Central memory CD8-positive, alpha-beta T cell (primary cell): ENCODE measurements around the gene SENP5.
"Not testable (repeated sequence)": the region's sequence is repeated elsewhere in the genome, so short reads cannot be mapped to it uniquely, and the experiment has no call there.

Source experiments
- ATAC-seq: fragments of 150-1000 bp; cut with Tn5 transposase; replicated peaks from 2 replicates; pipeline ENCODE4 v1.10.0; 2022; ENCODE audit warnings: mild to moderate bottlenecking, moderate FRiP score, moderate number of reproducible peaks; ENCODE audit not compliant: poor library complexity, severe bottlenecking; ENCODE audit errors: extremely low read depth
- DNase-seq, 2 donors: peaks; one replicate each; pipeline ENCODE4 v3.0.0; 2021; ENCODE audit warnings: low spot score in 2 of 2
- H3K27ac Mint-ChIP-seq: one replicate; pipeline ENCODE4 v1.8.0; 2022; ENCODE audit warnings: low read depth, mild to moderate bottlenecking, moderate library complexity, mixed read lengths
- H3K27me3 Mint-ChIP-seq: one replicate; pipeline ENCODE4 v1.8.0; 2022; ENCODE audit warnings: mixed read lengths
- H3K36me3 Mint-ChIP-seq: one replicate; pipeline ENCODE4 v1.8.0; 2022; ENCODE audit warnings: mild to moderate bottlenecking, moderate library complexity, mixed read lengths; ENCODE audit not compliant: insufficient read depth
- H3K4me1 Mint-ChIP-seq: one replicate; pipeline ENCODE4 v1.8.0; 2022; ENCODE audit warnings: mixed read lengths
- H3K4me3 Mint-ChIP-seq: one replicate; pipeline ENCODE4 v1.8.0; 2022; ENCODE audit warnings: mild to moderate bottlenecking, moderate library complexity, mixed read lengths
- H3K9me3 Mint-ChIP-seq: one replicate; pipeline ENCODE4 v1.8.0; 2022; ENCODE audit warnings: mixed read lengths

SENP5 gene, protein sequence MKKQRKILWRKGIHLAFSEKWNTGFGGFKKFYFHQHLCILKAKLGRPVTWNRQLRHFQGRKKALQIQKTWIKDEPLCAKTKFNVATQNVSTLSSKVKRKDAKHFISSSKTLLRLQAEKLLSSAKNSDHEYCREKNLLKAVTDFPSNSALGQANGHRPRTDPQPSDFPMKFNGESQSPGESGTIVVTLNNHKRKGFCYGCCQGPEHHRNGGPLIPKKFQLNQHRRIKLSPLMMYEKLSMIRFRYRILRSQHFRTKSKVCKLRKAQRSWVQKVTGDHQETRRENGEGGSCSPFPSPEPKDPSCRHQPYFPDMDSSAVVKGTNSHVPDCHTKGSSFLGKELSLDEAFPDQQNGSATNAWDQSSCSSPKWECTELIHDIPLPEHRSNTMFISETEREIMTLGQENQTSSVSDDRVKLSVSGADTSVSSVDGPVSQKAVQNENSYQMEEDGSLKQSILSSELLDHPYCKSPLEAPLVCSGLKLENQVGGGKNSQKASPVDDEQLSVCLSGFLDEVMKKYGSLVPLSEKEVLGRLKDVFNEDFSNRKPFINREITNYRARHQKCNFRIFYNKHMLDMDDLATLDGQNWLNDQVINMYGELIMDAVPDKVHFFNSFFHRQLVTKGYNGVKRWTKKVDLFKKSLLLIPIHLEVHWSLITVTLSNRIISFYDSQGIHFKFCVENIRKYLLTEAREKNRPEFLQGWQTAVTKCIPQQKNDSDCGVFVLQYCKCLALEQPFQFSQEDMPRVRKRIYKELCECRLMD

DNA sequence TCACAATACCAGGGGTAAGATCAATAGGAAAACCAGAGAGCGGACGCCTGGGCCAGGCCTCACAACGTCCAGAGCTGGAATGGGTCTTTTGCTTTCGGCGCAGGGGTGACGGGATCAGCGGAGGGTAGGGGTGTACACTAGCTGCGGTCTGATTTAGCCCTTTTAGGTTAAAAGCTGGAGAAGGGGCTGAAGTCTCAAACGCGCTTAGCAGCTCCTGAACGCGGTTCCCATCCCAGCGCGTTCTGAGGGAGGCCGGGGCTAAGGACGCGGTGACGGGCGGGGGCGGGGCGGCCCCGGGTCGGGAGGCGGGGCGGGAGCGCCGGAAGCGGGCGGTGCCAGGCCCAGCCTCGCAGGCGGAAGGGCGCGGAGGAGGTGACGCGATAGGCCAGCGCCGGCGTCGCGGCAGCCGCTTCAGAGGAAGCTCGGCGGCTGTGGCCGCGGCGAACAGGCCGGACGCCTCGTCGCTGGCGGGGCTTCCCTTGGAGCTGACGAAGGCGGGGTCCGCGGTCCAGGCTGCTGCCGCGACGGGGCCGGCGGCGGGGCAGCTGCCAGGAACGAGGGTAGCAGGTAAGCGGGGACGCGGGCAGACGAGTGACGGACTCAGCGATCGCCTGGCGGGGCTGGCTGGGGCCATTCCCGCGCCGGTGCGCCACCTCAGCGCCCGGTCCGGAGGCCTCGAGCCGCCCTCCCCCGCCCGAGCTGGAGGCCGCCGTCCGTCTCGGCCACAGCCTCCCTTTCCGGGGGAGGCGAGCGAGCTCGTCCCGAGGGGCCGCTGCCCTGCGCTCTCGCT lies at the start of gene SENP5:
TSS of gene SENP5 (plus strand) at position 414 of the 790 bp plus-strand sequence. CDS start 17,262 bp downstream, outside the sequence.
- peak; percentile 70 to 79 for DNase-seq
- Mint-ChIP-seq H3K27me3 (no peaks in the 10 kb centered on the region), H3K4me3 (peak within 1 kb of the TSS; percentile 95), H3K36me3 (peaks cover 19% of the 10 kb centered on the region), H3K4me1 (peaks cover 11% of the 10 kb centered on the region), H3K9me3 (no peaks in the 10 kb centered on the region), H3K27ac (peak within 1 kb of the TSS; percentile 93)
- ATAC-seq: peak; percentile 97

DNA sequence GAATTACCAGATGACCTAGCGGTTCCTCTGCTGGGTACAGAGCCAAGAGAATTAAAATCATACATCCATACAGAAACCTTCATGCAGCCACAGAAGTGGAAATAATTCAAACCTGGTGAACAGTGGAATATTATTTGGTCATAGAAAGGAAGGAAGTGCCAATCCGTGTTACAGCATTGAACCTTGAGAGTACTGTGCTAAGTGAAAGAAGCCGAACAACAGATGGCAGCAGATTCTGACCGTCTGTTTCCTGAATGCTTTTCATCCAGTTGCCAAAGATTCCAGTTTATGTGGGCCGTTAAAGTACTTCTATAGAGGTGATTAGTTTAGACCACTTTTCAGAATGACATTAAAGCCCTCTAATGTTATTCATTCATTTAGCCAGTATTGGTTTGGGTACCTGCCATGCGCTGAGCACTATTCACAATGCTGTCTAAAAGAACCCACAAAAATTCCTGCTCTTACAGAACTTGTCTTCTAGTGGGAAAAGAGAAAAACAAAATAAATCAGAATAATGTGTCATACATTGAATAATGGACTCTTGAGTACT lies 45.8 kb upstream of the SENP5 start:
- no peak for ATAC-seq
- Mint-ChIP-seq H3K27me3 (no peaks in the 10 kb centered on the region), H3K4me1 (no peaks in the 10 kb centered on the region), H3K4me3 (no peak overlapping the region), H3K9me3 (no peaks in the 10 kb centered on the region), H3K36me3 (peaks cover 60% of the 10 kb centered on the region), H3K27ac (no peak overlapping the region)
- DNase-seq: no peak

GRCh38 chr3:196829651-196830050 lies 38.1 kb upstream of the SENP5 start:
- not testable (repeated sequence) for ATAC-seq

DNA sequence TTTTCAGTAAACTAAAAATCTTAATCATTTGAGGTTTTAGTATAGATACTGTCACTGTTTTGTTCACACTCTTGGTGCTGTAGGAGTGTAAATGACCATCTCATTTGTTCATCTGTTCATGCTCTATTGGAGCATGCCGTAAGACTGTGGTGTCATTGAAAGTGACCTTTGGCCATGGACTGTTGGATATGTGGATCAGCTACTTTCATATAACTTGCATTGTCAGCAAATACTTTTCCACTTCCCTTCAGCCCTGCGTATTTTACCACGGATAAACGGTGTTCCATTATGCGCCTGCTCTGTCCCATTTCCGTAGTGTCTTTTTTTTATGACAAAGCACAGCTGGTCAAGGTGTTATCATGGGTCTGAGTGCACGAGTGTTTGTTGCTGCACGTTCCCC lies 32.6 kb upstream of the SENP5 start:
- Mint-ChIP-seq H3K4me3 (no peak overlapping the region), H3K36me3 (peaks cover 20% of the 10 kb centered on the region), H3K9me3 (no peaks in the 10 kb centered on the region), H3K27me3 (no peaks in the 10 kb centered on the region), H3K4me1 (no peaks in the 10 kb centered on the region), H3K27ac (no peak overlapping the region)
- no peak for ATAC-seq
- DNase-seq: no peak

More at GRCh38 chr3:196829651-196830050, 38.1 kb upstream of the SENP5 start:
- H3K27ac Mint-ChIP-seq, DNase-seq, H3K9me3 Mint-ChIP-seq, H3K4me3 Mint-ChIP-seq, H3K4me1 Mint-ChIP-seq, H3K27me3 Mint-ChIP-seq: not testable (repeated sequence)
- peaks cover 32% of the 10 kb centered on the region for H3K36me3 Mint-ChIP-seq

- H3K9me3 Mint-ChIP-seq, H3K4me1 Mint-ChIP-seq, DNase-seq, ATAC-seq, H3K27me3 Mint-ChIP-seq, H3K4me3 Mint-ChIP-seq, H3K27ac Mint-ChIP-seq: not testable (repeated sequence)
- peaks cover 10% of the 10 kb centered on the region for H3K36me3 Mint-ChIP-seq
Measured at GRCh38 chr3:196836626-196837025, 31.1 kb upstream of the SENP5 start.

GRCh38 chr3:196837819-196838420 lies 29.8 kb upstream of the SENP5 start:
- Mint-ChIP-seq H3K4me3 (no peak overlapping the region), H3K9me3 (no peaks in the 10 kb centered on the region), H3K36me3 (peaks cover 7% of the 10 kb centered on the region), H3K4me1 (no peaks in the 10 kb centered on the region), H3K27me3 (no peaks in the 10 kb centered on the region), H3K27ac (no peak overlapping the region)
- ATAC-seq: peak; percentile 84
- DNase-seq: peak; percentile 54 to 55

DNA sequence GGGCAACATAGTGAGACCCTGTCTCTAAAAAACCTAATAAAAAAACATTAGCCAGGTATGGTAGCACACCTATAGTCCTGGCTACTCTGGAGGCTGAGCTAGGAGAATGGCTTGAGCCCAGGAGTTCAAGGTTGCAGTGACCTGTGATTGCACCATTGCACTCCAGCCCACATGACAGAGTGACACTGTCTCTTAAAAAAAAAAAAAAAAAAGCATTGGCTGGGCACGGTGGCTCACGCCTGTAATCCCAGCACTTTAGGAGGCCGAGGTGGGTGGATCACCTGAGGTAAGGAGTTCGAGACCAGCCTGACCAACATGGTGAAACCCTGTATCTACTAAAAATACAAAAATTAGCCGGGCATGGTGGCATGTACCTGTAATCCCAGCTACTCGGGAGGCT lies 28.4 kb upstream of the SENP5 start:
- DNase-seq, H3K27ac Mint-ChIP-seq, H3K27me3 Mint-ChIP-seq, H3K4me3 Mint-ChIP-seq, H3K36me3 Mint-ChIP-seq, H3K9me3 Mint-ChIP-seq, H3K4me1 Mint-ChIP-seq, ATAC-seq: not testable (repeated sequence)

GRCh38 chr3:196842567-196843434 lies 24.9 kb upstream of the SENP5 start:
- H3K27ac Mint-ChIP-seq: no peak overlapping the region
- no peak overlapping the region for H3K4me3 Mint-ChIP-seq
- H3K4me1 Mint-ChIP-seq: no peaks in the 10 kb centered on the region
- peaks cover 9% of the 10 kb centered on the region for H3K27me3 Mint-ChIP-seq
- ATAC-seq: no peak
- no peak for DNase-seq
- H3K9me3 Mint-ChIP-seq: no peaks in the 10 kb centered on the region
- peaks cover 5% of the 10 kb centered on the region for H3K36me3 Mint-ChIP-seq

- DNase-seq: no peak
- no peak overlapping the region for H3K27ac Mint-ChIP-seq
- no peaks in the 10 kb centered on the region for H3K9me3 Mint-ChIP-seq
- H3K36me3 Mint-ChIP-seq: peaks cover 5% of the 10 kb centered on the region
- no peaks in the 10 kb centered on the region for H3K4me1 Mint-ChIP-seq
- H3K27me3 Mint-ChIP-seq: peaks cover 9% of the 10 kb centered on the region
- H3K4me3 Mint-ChIP-seq: no peak overlapping the region
- no peak for ATAC-seq
Measured at GRCh38 chr3:196843435-196844110, 24.1 kb upstream of the SENP5 start.

DNA sequence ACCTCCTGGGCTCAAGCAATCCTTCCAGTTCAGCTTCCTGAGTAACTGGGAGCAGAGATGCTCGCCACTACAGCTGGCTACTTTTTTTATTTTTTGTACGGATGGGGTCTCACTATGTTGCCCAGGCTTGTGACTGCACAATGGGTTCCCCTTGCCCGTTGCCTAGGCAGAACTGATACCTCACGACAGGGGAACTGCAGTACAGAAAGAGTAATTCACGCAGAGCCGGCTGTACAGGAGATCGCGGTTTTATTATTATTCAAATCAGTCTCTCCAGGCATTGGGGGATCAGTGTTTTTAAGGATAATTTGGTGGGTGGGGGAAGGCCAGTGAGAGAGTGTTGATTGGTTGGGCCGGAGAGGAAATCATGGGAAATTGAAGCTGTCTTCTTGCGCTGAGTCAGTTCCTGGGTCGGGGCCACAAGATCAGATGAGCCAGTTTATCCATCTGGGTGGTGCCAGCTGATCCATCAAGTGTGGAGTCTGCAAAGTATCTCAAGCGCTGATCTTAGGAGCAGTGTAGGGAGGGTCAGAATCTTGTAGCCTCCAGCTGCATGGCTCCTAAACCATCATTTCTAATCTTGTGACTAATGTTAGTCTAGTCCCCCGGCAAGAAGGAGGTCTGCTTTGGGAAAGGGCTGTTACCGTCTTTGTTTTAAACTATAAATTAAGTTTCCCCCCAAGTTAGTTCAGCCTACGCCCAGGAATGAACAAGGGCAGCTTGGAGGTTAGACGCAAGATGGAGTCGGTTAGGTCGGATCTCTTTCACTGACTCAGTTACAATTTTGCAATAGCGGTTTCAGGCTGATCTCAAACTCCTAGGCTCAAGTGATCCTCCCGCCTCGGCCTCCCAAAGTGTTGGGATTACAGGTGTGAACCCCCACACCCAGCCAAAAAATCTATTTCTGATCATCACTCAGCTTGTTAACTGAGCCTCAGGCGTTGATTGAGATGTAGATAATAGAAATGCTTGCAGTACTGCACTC lies 23.2 kb upstream of the SENP5 start:
- not testable (repeated sequence) for H3K9me3 Mint-ChIP-seq, H3K4me1 Mint-ChIP-seq, DNase-seq, ATAC-seq, H3K36me3 Mint-ChIP-seq, H3K27ac Mint-ChIP-seq, H3K4me3 Mint-ChIP-seq
- peaks cover 16% of the 10 kb centered on the region for H3K27me3 Mint-ChIP-seq
